Measurements from ENCODE around the gene EIF1.

The EIF1 gene

GRCh38 chr17:41738077-41738800, 49.6 kb downstream of the EIF1 start:
- peak; percentile 81 for DNase-seq

GRCh38 chr17:41738801-41739112, 50.1 kb downstream of the EIF1 start:
- no peak for DNase-seq

GRCh38 chr17:41739661-41740352, 51.1 kb downstream of the EIF1 start:
- no peak for DNase-seq

- DNase-seq, result no peak
Observed at GRCh38 chr17:41740506-41740905, 51.8 kb downstream of the EIF1 start.

- DNase-seq, result no peak
Observed at GRCh38 chr17:41741709-41742108, 53.0 kb downstream of the EIF1 start.

All from CD4-positive, alpha-beta T cell treated with Interleukin-1 beta for 1 hour (primary cell).